DMS 273 (cell line): ENCODE results near the gene ESCO1.
A peak's percentile ranks its signal among the peaks of the same experiment; 100 is the strongest.
"Not testable (repeated sequence)": the region's sequence is repeated elsewhere in the genome, so short reads cannot be mapped to it uniquely, and the experiment has no call there.

Experiments used
- DNase-seq: peaks from one replicate; lab custom pipeline; 2025; ENCODE audit not compliant: unreplicated experiment; lab: John Stamatoyannopoulos, UW

Gene ESCO1

GRCh38 chr18:21600526-21601410 lies at the start of gene ESCO1:
Gene ESCO1 (minus strand): TSS chr18:21600704. CDS start chr18:21574843, 25,861 bp downstream.
- peak; percentile 99 for DNase-seq

GRCh38 chr18:21640375-21640774 lies 39.9 kb upstream of the ESCO1 start:
- DNase-seq = not testable (repeated sequence)

- DNase-seq = no peak
These were observed 38.3 kb upstream of the ESCO1 start for GRCh38 chr18:21638822-21639221.

- DNase-seq = no peak
These were observed 36.3 kb upstream of the ESCO1 start for GRCh38 chr18:21636769-21637168.

GRCh38 chr18:21634588-21635199 lies 34.2 kb upstream of the ESCO1 start:
- no peak for DNase-seq

- no peak for DNase-seq
These were observed 31.9 kb upstream of the ESCO1 start for GRCh38 chr18:21632393-21632792.

GRCh38 chr18:21629089-21629832 lies 28.8 kb upstream of the ESCO1 start:
- DNase-seq = no peak

GRCh38 chr18:21621640-21622039 lies 21.1 kb upstream of the ESCO1 start:
- DNase-seq = not testable (repeated sequence)

- peak; percentile 97 for DNase-seq
These were observed 11.9 kb upstream of the ESCO1 start, which contains the start of gene SNRPD1 for GRCh38 chr18:21612125-21613039. Gene SNRPD1 (plus strand): TSS chr18:21612314. CDS start chr18:21612430, 116 bp downstream.

GRCh38 chr18:21611401-21612124 lies 11.1 kb upstream of the ESCO1 start:
- not testable (repeated sequence) for DNase-seq

- DNase-seq = no peak
These were observed 4.7 kb upstream of the ESCO1 start for GRCh38 chr18:21605213-21605612.

- DNase-seq = no peak
These were observed 4.2 kb upstream of the ESCO1 start for GRCh38 chr18:21604671-21605070.

GRCh38 chr18:21602299-21602587 lies 1.7 kb upstream of the ESCO1 start:
- DNase-seq = no peak

GRCh38 chr18:21599585-21600525 lies 649 bp downstream of the ESCO1 start:
- peak; percentile 87 for DNase-seq

GRCh38 chr18:21598726-21599584 lies 1.5 kb downstream of the ESCO1 start:
- DNase-seq = no peak

GRCh38 chr18:21597620-21598019 lies 2.9 kb downstream of the ESCO1 start:
- DNase-seq = no peak

- no peak for DNase-seq
These were observed 6.8 kb downstream of the ESCO1 start for GRCh38 chr18:21593540-21594257.
